C4-2B (cell line): ENCODE results near the gene PHF5A.

Experiments
- H3K27ac ChIP-seq: fragments of 450-650 bp; 2 replicates; pipeline ENCODE4 v1.5.1; 2017
- ZFX ChIP-seq: fragments of 450-650 bp; IDR thresholded peaks from 2 replicates; pipeline ENCODE4 v1.6.1; 2017
- TF ChIP-seq, protein P1 (sequence below): fragments of 450-650 bp; conservative IDR thresholded peaks from 2 replicates; pipeline ENCODE4 v1.5.1; 2017; ENCODE audit warnings: mild to moderate bottlenecking

Gene PHF5A

DNA sequence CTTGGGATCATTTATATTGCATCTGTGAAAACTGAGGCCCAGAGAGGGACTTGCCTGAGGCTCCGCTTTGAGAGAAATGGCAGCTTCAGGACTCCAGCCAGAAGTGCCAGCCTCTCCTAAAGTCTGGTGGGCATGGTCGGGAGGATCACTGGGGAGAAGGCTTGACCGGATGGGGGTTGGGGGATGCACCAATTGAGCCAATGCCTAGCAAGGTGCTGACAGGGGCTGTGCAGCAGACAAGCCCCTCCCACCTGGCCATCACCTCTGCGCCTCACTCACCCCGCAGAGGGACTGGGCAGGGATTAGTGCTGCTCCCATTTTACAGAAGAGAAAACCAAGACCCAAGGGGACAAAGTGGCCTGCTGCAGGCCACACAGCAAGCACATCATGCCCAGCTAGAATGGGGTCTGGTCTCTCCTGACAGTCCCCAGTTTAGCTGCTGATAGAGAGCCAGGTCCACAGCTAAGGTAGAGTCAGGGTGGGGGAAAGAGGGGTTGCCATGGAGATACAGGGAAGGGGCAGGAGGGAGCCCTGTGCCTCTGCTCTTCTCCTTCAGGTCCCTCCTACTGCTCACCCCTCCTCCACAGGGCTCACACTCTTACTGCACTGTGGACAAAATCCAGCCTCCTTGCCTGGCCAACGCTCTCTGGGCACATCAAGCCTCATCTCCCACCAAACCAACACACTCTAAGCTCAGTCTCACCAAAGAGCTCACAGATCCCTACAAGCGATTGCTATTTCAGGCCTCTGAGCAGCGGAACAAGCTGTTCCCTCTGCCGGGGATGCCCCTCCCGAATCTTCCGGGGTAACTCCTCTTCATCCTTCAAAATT lies 57.3 kb downstream of the PHF5A start:
- TF ChIP-seq ZFX: peak; percentile 0; the same call in 1 of the 2 replicates
- TF ChIP-seq, protein P1, sequence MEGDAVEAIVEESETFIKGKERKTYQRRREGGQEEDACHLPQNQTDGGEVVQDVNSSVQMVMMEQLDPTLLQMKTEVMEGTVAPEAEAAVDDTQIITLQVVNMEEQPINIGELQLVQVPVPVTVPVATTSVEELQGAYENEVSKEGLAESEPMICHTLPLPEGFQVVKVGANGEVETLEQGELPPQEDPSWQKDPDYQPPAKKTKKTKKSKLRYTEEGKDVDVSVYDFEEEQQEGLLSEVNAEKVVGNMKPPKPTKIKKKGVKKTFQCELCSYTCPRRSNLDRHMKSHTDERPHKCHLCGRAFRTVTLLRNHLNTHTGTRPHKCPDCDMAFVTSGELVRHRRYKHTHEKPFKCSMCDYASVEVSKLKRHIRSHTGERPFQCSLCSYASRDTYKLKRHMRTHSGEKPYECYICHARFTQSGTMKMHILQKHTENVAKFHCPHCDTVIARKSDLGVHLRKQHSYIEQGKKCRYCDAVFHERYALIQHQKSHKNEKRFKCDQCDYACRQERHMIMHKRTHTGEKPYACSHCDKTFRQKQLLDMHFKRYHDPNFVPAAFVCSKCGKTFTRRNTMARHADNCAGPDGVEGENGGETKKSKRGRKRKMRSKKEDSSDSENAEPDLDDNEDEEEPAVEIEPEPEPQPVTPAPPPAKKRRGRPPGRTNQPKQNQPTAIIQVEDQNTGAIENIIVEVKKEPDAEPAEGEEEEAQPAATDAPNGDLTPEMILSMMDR: no peak
- peak overlapping the region; percentile 69 for H3K27ac ChIP-seq

DNA sequence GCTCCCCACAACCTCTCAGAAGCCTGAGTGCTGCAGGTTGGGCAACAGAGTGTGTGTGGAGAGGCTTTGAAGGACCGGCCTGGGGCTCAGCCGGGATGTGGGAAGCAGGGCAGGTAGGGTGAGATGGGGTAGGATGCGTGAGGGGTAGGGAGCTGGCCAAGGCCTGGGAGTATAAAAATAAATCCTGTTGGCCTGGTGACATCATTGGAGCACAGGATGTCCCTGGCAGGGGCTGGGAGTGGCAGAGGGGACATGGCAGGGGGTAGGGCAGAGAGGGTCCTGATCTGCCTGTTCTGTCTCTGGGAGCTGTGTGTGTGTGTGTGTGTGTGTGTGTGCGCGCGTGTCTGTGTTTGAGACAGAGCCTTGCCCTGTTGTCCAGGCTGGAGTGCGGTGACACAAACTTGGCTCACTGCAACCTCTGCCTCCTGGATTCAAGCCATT lies 58.2 kb downstream of the PHF5A start:
- TF ChIP-seq ZFX: 0 out of 2 replicates have a peak, but pooled peaks have one; percentile 7
- TF ChIP-seq, protein P1: no peak
- peak overlapping the region; percentile 69 for H3K27ac ChIP-seq
